OCI-LY7 (cell line): ENCODE measurements around the gene HOXA10. TPM values are rescaled to one million over a fixed set of nuclear protein-coding genes. Genes with fewer than 3 reads are reported as not detected.

Source experiments
- BruUV-seq: library from RNA; stranded (reverse); fragments of 400-500 nt; replicated peaks from 2 replicates; lab custom pipeline; 2021; lab: Mats Ljungman, UMichigan
- CTCF ChIA-PET: fragments of 300-600 bp; sonication (Branson Sonifier 250); formaldehyde crosslinking; loops from one replicate; lab custom pipeline; 2022; ENCODE audit warnings: antibody characterized with exemption; ENCODE audit not compliant: unreplicated experiment; lab: Charles Lee
- POLR2A ChIA-PET: fragments of 300-600 bp; sonication (Branson Sonifier 250); formaldehyde crosslinking; loops from one replicate; lab custom pipeline; 2022; ENCODE audit warnings: antibody characterized with exemption; lab: Charles Lee
- DNase-seq: peaks from one replicate; pipeline ENCODE4 v3.0.0-alpha.2; 2015; ENCODE audit warnings: low spot score
- H2AFZ ChIP-seq: fragments of 200-600 bp; sonication (generic), shearing (Covaris generic); 2 replicates; pipeline ENCODE4 v1.6.1; 2014; ENCODE audit warnings: mild to moderate bottlenecking, antibody characterized with exemption, low read length, moderate library complexity
- H3K27ac ChIP-seq: fragments of 200-600 bp; sonication (generic); 2 replicates; pipeline ENCODE4 v1.5.1; 2014; ENCODE audit warnings: mixed run types, low read depth, mild to moderate bottlenecking, moderate library complexity, low read length, inconsistent platforms; ENCODE audit not compliant: poor library complexity, severe bottlenecking
- H3K36me3 ChIP-seq: fragments of 200-600 bp; sonication (generic); 2 replicates; pipeline ENCODE4 v1.6.1; 2014; ENCODE audit warnings: mild to moderate bottlenecking, antibody characterized with exemption, low read length, moderate library complexity, mixed read lengths; ENCODE audit not compliant: insufficient read depth
- H3K4me1 ChIP-seq: fragments of 200-600 bp; sonication (generic); 2 replicates; pipeline ENCODE4 v1.5.1; 2014; ENCODE audit warnings: mild to moderate bottlenecking, low read length; ENCODE audit not compliant: insufficient read depth, poor library complexity, severe bottlenecking
- H3K4me2 ChIP-seq: fragments of 200-600 bp; sonication (generic); 2 replicates; pipeline ENCODE4 v1.6.1; 2014; ENCODE audit warnings: mild to moderate bottlenecking, low read length
- H3K4me3 ChIP-seq: fragments of 200-600 bp; sonication (generic); 2 replicates; pipeline ENCODE4 v1.5.1; 2014; ENCODE audit warnings: mild to moderate bottlenecking, low read depth, low read length; ENCODE audit not compliant: poor library complexity, severe bottlenecking
- H3K79me2 ChIP-seq: fragments of 200-600 bp; sonication (generic); 2 replicates; pipeline ENCODE4 v1.6.1; 2016; ENCODE audit warnings: low read depth, mild to moderate bottlenecking, low read length, moderate library complexity, mixed read lengths; ENCODE audit not compliant: insufficient read depth
- H3K9me2 ChIP-seq: fragments of 200-600 bp; sonication (generic); 2 replicates; pipeline ENCODE4 v1.6.1; 2016; ENCODE audit warnings: mild to moderate bottlenecking, low read length, mixed read lengths; ENCODE audit not compliant: insufficient read depth
- H3K9me3 ChIP-seq: fragments of 200-600 bp; sonication (generic); 2 replicates; pipeline ENCODE4 v1.6.1; 2014; ENCODE audit warnings: mild to moderate bottlenecking, mixed run types, low read length, mixed read lengths
- H4K20me1 ChIP-seq: fragments of 200-600 bp; sonication (generic); 2 replicates; pipeline ENCODE4 v1.6.1; 2014; ENCODE audit warnings: mild to moderate bottlenecking, antibody characterized with exemption, low read length, moderate library complexity, mixed read lengths; ENCODE audit not compliant: insufficient read depth
- EZH2phosphoT487 ChIP-seq: fragments of 200-600 bp; sonication (generic); IDR thresholded peaks from 2 replicates; pipeline ENCODE4 v1.6.1; 2018; ENCODE audit warnings: low read depth, borderline replicate concordance, mild to moderate bottlenecking, mixed run types, antibody characterized with exemption, low read length, moderate library complexity, mixed read lengths
- intact Hi-C: fragments of 100-400 bp; cut with micrococcal nuclease; formaldehyde crosslinking; loops from one replicate; pipeline ENCODE4 v1.10.0; 2022; ENCODE audit not compliant: unreplicated experiment
- total RNA-seq, 2 experiments: library from RNA; depleted of rRNA in 1 of 2; stranded (reverse); fragments of >200 nt in 1 of 2; shearing (Covaris generic) in 1 of 2; gene quantifications; 2 replicates each; pipeline ENCODE4 v1.2.3, GENCODE V29; 2014 to 2022
- TF ChIP-seq, protein P1 (sequence below): fragments of 200-600 bp; sonication (generic); conservative IDR thresholded peaks from 2 replicates; pipeline ENCODE4 v1.5.1; 2014; ENCODE audit warnings: mild to moderate bottlenecking, antibody characterized with exemption, low read length, moderate library complexity, mixed read lengths

The HOXA10 gene
- total RNA-seq, 2 experiments from 2014 or later: not detected

DNA sequence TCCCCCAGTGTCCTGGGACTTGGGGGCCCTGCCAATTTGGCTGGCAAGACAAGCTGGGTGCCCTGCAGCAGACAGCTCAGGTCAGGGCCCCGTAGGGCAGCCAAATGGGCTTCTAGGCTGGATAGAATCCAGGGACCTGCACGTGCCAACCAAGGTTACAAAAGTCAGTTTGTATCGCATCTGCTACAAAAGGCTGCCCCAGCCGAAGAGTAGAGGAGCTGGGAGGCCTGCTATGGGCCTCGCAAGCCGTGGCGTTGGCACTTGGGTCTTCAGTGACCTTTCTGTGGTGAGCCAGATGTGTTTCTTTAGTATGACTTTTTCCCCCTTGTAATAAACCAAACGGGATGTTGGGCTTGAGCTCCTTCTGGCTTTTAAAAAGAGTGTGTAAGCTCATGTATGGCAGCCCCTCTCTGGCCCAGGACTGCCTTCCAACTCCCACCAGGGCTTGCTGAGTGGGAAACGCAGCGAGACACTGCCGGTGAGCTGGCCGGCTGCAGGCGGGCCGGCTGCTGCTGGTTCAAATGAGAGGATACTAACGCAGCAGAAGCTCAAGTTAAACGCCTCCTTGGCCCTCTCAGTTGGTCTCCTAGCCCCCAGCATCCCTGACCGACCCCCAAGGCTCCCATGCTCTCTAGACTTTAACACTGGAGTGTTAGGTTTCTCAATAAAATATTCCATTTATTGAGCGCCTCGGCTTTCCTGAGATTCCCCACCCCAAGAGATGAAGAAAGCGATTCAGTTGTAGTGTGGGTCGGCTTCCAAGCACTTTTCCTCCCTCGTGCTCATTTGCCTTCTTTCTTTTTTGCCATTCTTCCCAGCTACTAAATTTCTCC lies 3.1 kb upstream of the HOXA10 start:
- intact Hi-C loops: no loop called here
- ChIA-PET POLR2A (interaction anchor here (0.6 kb wide), 1 partner anchor 1555 kb away, joined by 3 read pairs; no protein-coding TSS in a partner anchor), CTCF (no interaction called here)
- H3K4me2 ChIP-seq: no peak overlapping the region
- BruUV-seq: no TSS peak
- H3K9me3 ChIP-seq: no peaks in the 10 kb centered on the region
- no peaks in the 10 kb centered on the region for H3K36me3 ChIP-seq
- H3K4me3 ChIP-seq: no peak overlapping the region
- no peaks in the 10 kb centered on the region for H3K9me2 ChIP-seq
- no peak overlapping the region for H2AFZ ChIP-seq
- no peak for TF ChIP-seq EZH2phosphoT487
- TF ChIP-seq, protein P1, sequence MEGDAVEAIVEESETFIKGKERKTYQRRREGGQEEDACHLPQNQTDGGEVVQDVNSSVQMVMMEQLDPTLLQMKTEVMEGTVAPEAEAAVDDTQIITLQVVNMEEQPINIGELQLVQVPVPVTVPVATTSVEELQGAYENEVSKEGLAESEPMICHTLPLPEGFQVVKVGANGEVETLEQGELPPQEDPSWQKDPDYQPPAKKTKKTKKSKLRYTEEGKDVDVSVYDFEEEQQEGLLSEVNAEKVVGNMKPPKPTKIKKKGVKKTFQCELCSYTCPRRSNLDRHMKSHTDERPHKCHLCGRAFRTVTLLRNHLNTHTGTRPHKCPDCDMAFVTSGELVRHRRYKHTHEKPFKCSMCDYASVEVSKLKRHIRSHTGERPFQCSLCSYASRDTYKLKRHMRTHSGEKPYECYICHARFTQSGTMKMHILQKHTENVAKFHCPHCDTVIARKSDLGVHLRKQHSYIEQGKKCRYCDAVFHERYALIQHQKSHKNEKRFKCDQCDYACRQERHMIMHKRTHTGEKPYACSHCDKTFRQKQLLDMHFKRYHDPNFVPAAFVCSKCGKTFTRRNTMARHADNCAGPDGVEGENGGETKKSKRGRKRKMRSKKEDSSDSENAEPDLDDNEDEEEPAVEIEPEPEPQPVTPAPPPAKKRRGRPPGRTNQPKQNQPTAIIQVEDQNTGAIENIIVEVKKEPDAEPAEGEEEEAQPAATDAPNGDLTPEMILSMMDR: no peak
- no peaks in the 10 kb centered on the region for H4K20me1 ChIP-seq
- no peaks in the 10 kb centered on the region for H3K79me2 ChIP-seq
- DNase-seq: no peak
- no peak overlapping the region for H3K27ac ChIP-seq
- no peaks in the 10 kb centered on the region for H3K4me1 ChIP-seq

DNA sequence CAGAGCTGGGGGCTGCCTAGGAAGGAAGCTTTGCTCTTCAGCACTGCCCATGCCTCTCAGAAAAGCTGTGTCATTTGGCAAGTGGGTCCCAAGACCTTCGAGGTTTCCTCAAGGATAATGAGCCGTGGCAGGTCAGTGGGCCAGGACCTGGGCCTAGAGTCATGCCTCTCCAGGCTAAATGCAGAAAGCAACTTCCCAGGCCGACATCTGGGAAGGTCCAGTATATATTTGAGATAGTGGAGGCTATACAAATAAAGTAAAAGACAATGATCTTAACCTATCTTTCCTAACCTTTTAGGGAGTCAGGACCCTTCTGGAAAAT lies 2.4 kb upstream of the HOXA10 start:
- intact Hi-C loops: no loop called here
- no TSS peak for BruUV-seq
- H3K9me3 ChIP-seq: no peaks in the 10 kb centered on the region

More for the DNA sequence above, 2.4 kb upstream of the HOXA10 start:
- H3K4me2 ChIP-seq: no peak overlapping the region
- no peaks in the 10 kb centered on the region for H3K4me1 ChIP-seq
- no peaks in the 10 kb centered on the region for H3K9me2 ChIP-seq
- H3K79me2 ChIP-seq: no peaks in the 10 kb centered on the region
- no peak overlapping the region for H3K27ac ChIP-seq
- no peak for DNase-seq
- CTCF ChIA-PET: no interaction called here
- H4K20me1 ChIP-seq: no peaks in the 10 kb centered on the region
- TF ChIP-seq EZH2phosphoT487: no peak
- TF ChIP-seq, protein P1: no peak
- H3K36me3 ChIP-seq: no peaks in the 10 kb centered on the region
- H2AFZ ChIP-seq: no peak overlapping the region
- no peak overlapping the region for H3K4me3 ChIP-seq
- POLR2A ChIA-PET: no interaction called here
